Lower leg skin (tissue), 4 donors: Measurements from ENCODE around the gene FBXL19. TPM values are rescaled to one million over a fixed set of nuclear protein-coding genes. Genes with fewer than 3 reads are reported as not detected.

Experiments used
- DNase-seq, 2 donors: peaks; one replicate each; pipeline ENCODE4 v3.0.0-alpha.2; 2019; ENCODE audit warnings: low spot score in 2 of 2
- H3K4me3 ChIP-seq: fragments of 200-600 bp; sonication (generic); 2 replicates; pipeline ENCODE4 v1.5.1; 2017; ENCODE audit warnings: mild to moderate bottlenecking, low read depth; ENCODE audit not compliant: poor library complexity, severe bottlenecking
- CTCF ChIP-seq, 3 donors: fragments of 450-650 bp; IDR thresholded peaks; one replicate each; pipeline ENCODE4 v1.5.1; 2016; ENCODE audit warnings: antibody characterized with exemption in 3 of 3, mild to moderate bottlenecking in 3 of 3, moderate library complexity in 2 of 3
- POLR2A ChIP-seq, 2 donors: fragments of 450-650 bp; IDR thresholded peaks; one replicate each; pipeline ENCODE4 v1.6.1; 2016 to 2017; ENCODE audit warnings: antibody characterized with exemption in 2 of 2, mild to moderate bottlenecking in 1 of 2, moderate library complexity in 1 of 2
- WGBS, 2 donors: methylation state at CpG; one replicate each; pipeline ENCODE4 v1.1.5; 2018; 5-methylcytosine and 5-hydroxymethylcytosine counted together
- intact Hi-C: fragments of 100-400 bp; cut with DNase I; formaldehyde crosslinking; loops from one replicate; pipeline ENCODE4 v1.15.0; 2023; ENCODE audit warnings: low total_unique reads
- total RNA-seq, 4 donors: library from RNA; depleted of rRNA; stranded (reverse); fragments of >200 nt; gene quantifications; one replicate each; pipeline ENCODE4 v1.1.0, GENCODE V29; 2016

Gene FBXL19
- total RNA-seq, 4 donors from 2014 or later = 17.7 to 25.1 (median 22.1) TPM

- 0 to 1% methylated on average over 29 to 32 of the region's 37 CpGs for WGBS, 2 donors
- DNase-seq = peak; percentile 90 to 98
- TF ChIP-seq POLR2A (IDR thresholded peaks at IDR 0.05) (no peak), CTCF (IDR thresholded peaks at IDR 0.05) (peak in 1 of 3 donors; percentile 92)
- peak overlapping the region; percentile 7 for H3K4me3 ChIP-seq
- intact Hi-C loops = no loop called here
Observed at GRCh38 chr16:30921748-30922419, 1.5 kb upstream of the FBXL19 start.

GRCh38 chr16:30922420-30922959 is 882 bp upstream of the FBXL19 start:
- TF ChIP-seq CTCF (IDR thresholded peaks at IDR 0.05) = no peak
- no peak for TF ChIP-seq POLR2A (IDR thresholded peaks at IDR 0.05)
- peak; percentile 100 for DNase-seq
- H3K4me3 ChIP-seq = peak overlapping the region; percentile 24
- WGBS, 2 donors = 0 to 1% methylated on average over 38 to 42 of the region's 42 CpGs
- intact Hi-C loops = no loop called here

- WGBS, 2 donors = 0 to 1% methylated on average over 33 of the region's 33 CpGs
- TF ChIP-seq CTCF (IDR thresholded peaks at IDR 0.05) (no peak), POLR2A (IDR thresholded peaks at IDR 0.05) (no peak)
- intact Hi-C loops = no loop called here
- peak; percentile 100 for DNase-seq
- peak overlapping the region; percentile 28 for H3K4me3 ChIP-seq
Observed at GRCh38 chr16:30922960-30923535, 324 bp upstream of the FBXL19 start.

DNA sequence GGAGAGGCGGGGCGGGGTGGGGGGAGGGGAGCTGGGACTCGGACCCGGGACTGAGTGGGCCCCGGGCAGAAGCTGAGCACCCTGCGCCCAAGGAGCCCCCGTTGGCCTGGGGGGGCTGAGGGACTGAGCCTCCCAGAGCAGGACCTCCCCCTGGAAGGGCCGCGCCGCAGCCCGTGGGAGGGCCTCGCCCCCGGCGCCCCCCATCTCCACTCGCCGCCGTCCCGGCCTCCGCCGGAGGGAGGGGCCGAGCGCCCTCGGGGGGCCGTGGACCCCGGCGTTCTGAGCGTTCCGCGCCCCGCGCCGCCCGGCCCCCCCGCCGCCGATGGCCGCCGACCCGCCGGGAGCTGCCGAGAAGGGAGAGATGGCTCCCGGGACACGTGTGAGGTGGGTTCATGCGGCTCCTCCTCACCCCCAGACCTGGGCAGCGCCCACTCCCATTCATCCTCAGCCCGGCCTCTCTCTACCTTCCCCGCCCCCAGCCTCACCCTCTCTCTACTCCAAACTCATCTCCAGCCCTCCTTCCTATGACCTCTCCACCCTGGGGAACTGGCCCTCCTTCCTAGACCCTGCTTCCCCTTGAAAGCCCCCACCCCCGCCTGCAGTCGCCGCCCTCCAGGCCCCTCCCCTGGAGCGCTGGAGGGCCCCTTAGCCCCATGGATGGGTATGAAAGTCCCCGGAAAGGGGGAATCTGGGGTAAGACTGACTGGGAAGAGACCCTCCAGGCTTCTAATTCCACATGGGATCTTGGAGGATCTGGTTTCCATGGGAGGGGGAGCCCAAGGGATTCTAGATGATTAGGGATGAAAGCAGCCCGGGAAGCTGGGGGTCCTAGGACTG is 922 bp downstream of the FBXL19 start:
- peak overlapping the region; percentile 28 for H3K4me3 ChIP-seq
- WGBS, 2 donors = 8 to 20% methylated on average over 12 to 26 of the region's 53 CpGs
- TF ChIP-seq POLR2A (IDR thresholded peaks at IDR 0.05) (no peak), CTCF (IDR thresholded peaks at IDR 0.05) (no peak)
- DNase-seq = no peak
- intact Hi-C loops = no loop called here

- intact Hi-C loops = no loop called here
- no peak for DNase-seq
- 59 to 63% methylated on average over 11 of the region's 11 CpGs for WGBS, 2 donors
- H3K4me3 ChIP-seq = no peak overlapping the region
- TF ChIP-seq CTCF (IDR thresholded peaks at IDR 0.05) (no peak), POLR2A (IDR thresholded peaks at IDR 0.05) (no peak)
Observed at GRCh38 chr16:30924913-30925631, 1.7 kb downstream of the FBXL19 start.
